Suppressor macrophage (primary cell): Measurements from ENCODE around the gene INS.
A peak's percentile ranks its signal among the peaks of the same experiment; 100 is the strongest.
"Not testable (repeated sequence)": the region's sequence is repeated elsewhere in the genome, so short reads cannot be mapped to it uniquely, and the experiment has no call there.

Experiments
- DNase-seq, 4 experiments: peaks; one replicate each; pipeline ENCODE4 v3.0.0-alpha.2; 2020 to 2022

Gene INS

GRCh38 chr11:2180789-2181370 lies 19.9 kb upstream of the INS start:
- DNase-seq: no peak

GRCh38 chr11:2180347-2180746 lies 19.3 kb upstream of the INS start:
- no peak for DNase-seq

GRCh38 chr11:2179516-2179915 lies 18.5 kb upstream of the INS start:
- DNase-seq: no peak

- DNase-seq: no peak
Observed at GRCh38 chr11:2178906-2179494, 18.0 kb upstream of the INS start.

- not testable (repeated sequence) for DNase-seq
Observed at GRCh38 chr11:2178055-2178773, 17.2 kb upstream of the INS start.

- no peak for DNase-seq
Observed at GRCh38 chr11:2177076-2177475, 16.1 kb upstream of the INS start.

- DNase-seq: no peak
Observed at GRCh38 chr11:2176389-2176900, 15.4 kb upstream of the INS start.

GRCh38 chr11:2175659-2176058 lies 14.7 kb upstream of the INS start:
- DNase-seq: no peak

- DNase-seq: no peak
Observed at GRCh38 chr11:2174361-2174760, 13.4 kb upstream of the INS start.

- no peak for DNase-seq
Observed at GRCh38 chr11:2173761-2174160, 12.8 kb upstream of the INS start.

GRCh38 chr11:2173150-2173693 lies 12.2 kb upstream of the INS start:
- peak in 2 of 4 experiments; percentile 16 to 33 for DNase-seq

GRCh38 chr11:2172676-2173075 lies 11.7 kb upstream of the INS start:
- DNase-seq: no peak

GRCh38 chr11:2171591-2172003 lies 10.6 kb upstream of the INS start, which contains the start of gene TH:
TH (minus strand) TSS chr11:2171815; CDS start chr11:2171786, 29 bp downstream.
- DNase-seq: no peak

GRCh38 chr11:2169626-2170570 lies 8.9 kb upstream of the INS start:
- no peak for DNase-seq

- no peak for DNase-seq
Observed at GRCh38 chr11:2169005-2169378, 8.0 kb upstream of the INS start.

GRCh38 chr11:2168286-2169004 lies 7.4 kb upstream of the INS start:
- DNase-seq: no peak

- DNase-seq: no peak
Observed at GRCh38 chr11:2167141-2168045, 6.4 kb upstream of the INS start.

GRCh38 chr11:2166091-2166851 lies 5.3 kb upstream of the INS start:
- peak in 2 of 4 experiments; percentile 31 to 52 for DNase-seq

GRCh38 chr11:2165571-2165970 lies 4.6 kb upstream of the INS start:
- no peak for DNase-seq
